Dendritic cell treated with granulocyte-macrophage colony-stimulating factor and Interleukin-4, amounts not matched to agents 40 ng/mL and 50 ng/mL, for 4 days (primary cell): ENCODE results near the gene SYNPR.

Experiments
- H3K27ac Mint-ChIP-seq: one replicate; pipeline ENCODE4 v1.8.0; 2022; ENCODE audit warnings: mild to moderate bottlenecking, mixed read lengths
- H3K27me3 Mint-ChIP-seq: one replicate; pipeline ENCODE4 v1.8.0; 2022; ENCODE audit warnings: mild to moderate bottlenecking, mixed read lengths
- H3K36me3 Mint-ChIP-seq: one replicate; pipeline ENCODE4 v1.8.0; 2022; ENCODE audit warnings: low read depth, mixed read lengths
- H3K4me1 Mint-ChIP-seq: one replicate; pipeline ENCODE4 v1.8.0; 2022; ENCODE audit warnings: low read depth, mixed read lengths
- H3K4me3 Mint-ChIP-seq: one replicate; pipeline ENCODE4 v1.8.0; 2022; ENCODE audit warnings: mild to moderate bottlenecking, moderate library complexity, mixed read lengths
- H3K9me3 Mint-ChIP-seq: one replicate; pipeline ENCODE4 v1.8.0; 2022; ENCODE audit warnings: mixed read lengths
- intact Hi-C: fragments of 100-400 bp; cut with micrococcal nuclease; formaldehyde crosslinking; loops from one replicate; pipeline ENCODE4 v1.15.0; 2022

The SYNPR gene

GRCh38 chr3:63438826-63439371 is 160.8 kb downstream of the SYNPR start:
- Mint-ChIP-seq H3K36me3 (no peaks in the 10 kb centered on the region), H3K9me3 (no peaks in the 10 kb centered on the region), H3K27me3 (no peaks in the 10 kb centered on the region), H3K27ac (no peak overlapping the region), H3K4me1 (no peaks in the 10 kb centered on the region), H3K4me3 (no peak overlapping the region)
- intact Hi-C loops = no loop called here

GRCh38 chr3:63441262-63441661 is 163.2 kb downstream of the SYNPR start:
- no peak overlapping the region for H3K27ac Mint-ChIP-seq
- H3K27me3 Mint-ChIP-seq = no peaks in the 10 kb centered on the region
- no peaks in the 10 kb centered on the region for H3K4me1 Mint-ChIP-seq
- H3K9me3 Mint-ChIP-seq = no peaks in the 10 kb centered on the region
- no peaks in the 10 kb centered on the region for H3K36me3 Mint-ChIP-seq
- H3K4me3 Mint-ChIP-seq = no peak overlapping the region
- intact Hi-C loops = no loop called here

GRCh38 chr3:63442918-63443317 is 164.8 kb downstream of the SYNPR start:
- H3K4me3 Mint-ChIP-seq = no peak overlapping the region
- H3K4me1 Mint-ChIP-seq = no peaks in the 10 kb centered on the region
- intact Hi-C loops = no loop called here
- no peaks in the 10 kb centered on the region for H3K27me3 Mint-ChIP-seq
- H3K27ac Mint-ChIP-seq = no peak overlapping the region
- H3K36me3 Mint-ChIP-seq = no peaks in the 10 kb centered on the region
- H3K9me3 Mint-ChIP-seq = no peaks in the 10 kb centered on the region

GRCh38 chr3:63450023-63450422 is 171.9 kb downstream of the SYNPR start:
- Mint-ChIP-seq H3K4me1 (no peaks in the 10 kb centered on the region), H3K27me3 (no peaks in the 10 kb centered on the region), H3K36me3 (no peaks in the 10 kb centered on the region), H3K9me3 (no peaks in the 10 kb centered on the region), H3K4me3 (no peak overlapping the region), H3K27ac (no peak overlapping the region)
- intact Hi-C loops = no loop called here

- H3K9me3 Mint-ChIP-seq = no peaks in the 10 kb centered on the region
- H3K36me3 Mint-ChIP-seq = no peaks in the 10 kb centered on the region
- no peak overlapping the region for H3K4me3 Mint-ChIP-seq
- intact Hi-C loops = no loop called here
- no peaks in the 10 kb centered on the region for H3K27me3 Mint-ChIP-seq
- H3K4me1 Mint-ChIP-seq = no peaks in the 10 kb centered on the region
- H3K27ac Mint-ChIP-seq = no peak overlapping the region
Observed at GRCh38 chr3:63450634-63451363, 172.7 kb downstream of the SYNPR start.

GRCh38 chr3:63456901-63457300 is 178.8 kb downstream of the SYNPR start:
- Mint-ChIP-seq H3K9me3 (no peaks in the 10 kb centered on the region), H3K27ac (no peak overlapping the region), H3K4me1 (no peaks in the 10 kb centered on the region), H3K27me3 (no peaks in the 10 kb centered on the region), H3K36me3 (no peaks in the 10 kb centered on the region), H3K4me3 (no peak overlapping the region)
- intact Hi-C loops = no loop called here

- Mint-ChIP-seq H3K36me3 (no peaks in the 10 kb centered on the region), H3K9me3 (no peaks in the 10 kb centered on the region), H3K4me1 (no peaks in the 10 kb centered on the region), H3K27ac (no peak overlapping the region), H3K4me3 (no peak overlapping the region), H3K27me3 (no peaks in the 10 kb centered on the region)
- intact Hi-C loops = no loop called here
Observed at GRCh38 chr3:63458405-63458804, 180.3 kb downstream of the SYNPR start.

GRCh38 chr3:63462732-63463131 is 184.6 kb downstream of the SYNPR start:
- Mint-ChIP-seq H3K4me3 (no peak overlapping the region), H3K36me3 (no peaks in the 10 kb centered on the region), H3K4me1 (no peaks in the 10 kb centered on the region), H3K27me3 (no peaks in the 10 kb centered on the region), H3K27ac (no peak overlapping the region), H3K9me3 (no peaks in the 10 kb centered on the region)
- intact Hi-C loops = no loop called here

GRCh38 chr3:63467392-63467791 is 189.3 kb downstream of the SYNPR start:
- Mint-ChIP-seq H3K9me3 (no peaks in the 10 kb centered on the region), H3K36me3 (no peaks in the 10 kb centered on the region), H3K27ac (no peak overlapping the region), H3K27me3 (no peaks in the 10 kb centered on the region), H3K4me3 (no peak overlapping the region), H3K4me1 (no peaks in the 10 kb centered on the region)
- intact Hi-C loops = no loop called here

GRCh38 chr3:63470745-63471144 is 192.6 kb downstream of the SYNPR start:
- H3K4me3 Mint-ChIP-seq = no peak overlapping the region
- peaks cover 5% of the 10 kb centered on the region for H3K9me3 Mint-ChIP-seq
- H3K36me3 Mint-ChIP-seq = no peaks in the 10 kb centered on the region
- no peaks in the 10 kb centered on the region for H3K27me3 Mint-ChIP-seq
- intact Hi-C loops = no loop called here
- no peaks in the 10 kb centered on the region for H3K4me1 Mint-ChIP-seq
- H3K27ac Mint-ChIP-seq = no peak overlapping the region

GRCh38 chr3:63471781-63472180 is 193.7 kb downstream of the SYNPR start:
- intact Hi-C loops = no loop called here
- H3K4me3 Mint-ChIP-seq = no peak overlapping the region

GRCh38 chr3:63473641-63474166 is 195.6 kb downstream of the SYNPR start:
- Mint-ChIP-seq H3K4me1 (no peaks in the 10 kb centered on the region), H3K9me3 (peaks cover 18% of the 10 kb centered on the region), H3K4me3 (no peak overlapping the region)

More at GRCh38 chr3:63471781-63472180, 193.7 kb downstream of the SYNPR start:
- H3K27ac Mint-ChIP-seq = no peak overlapping the region
- H3K4me1 Mint-ChIP-seq = no peaks in the 10 kb centered on the region
- H3K36me3 Mint-ChIP-seq = no peaks in the 10 kb centered on the region
- H3K27me3 Mint-ChIP-seq = no peaks in the 10 kb centered on the region
- H3K9me3 Mint-ChIP-seq = peaks cover 12% of the 10 kb centered on the region

GRCh38 chr3:63474828-63475518 is 196.9 kb downstream of the SYNPR start:
- no peak overlapping the region for H3K4me3 Mint-ChIP-seq

More at GRCh38 chr3:63473641-63474166, 195.6 kb downstream of the SYNPR start:
- H3K27ac Mint-ChIP-seq = no peak overlapping the region
- no peaks in the 10 kb centered on the region for H3K27me3 Mint-ChIP-seq
- intact Hi-C loops = no loop called here
- H3K36me3 Mint-ChIP-seq = no peaks in the 10 kb centered on the region

GRCh38 chr3:63477494-63478129 is 199.5 kb downstream of the SYNPR start:
- H3K4me3 Mint-ChIP-seq = no peak overlapping the region
- no peak overlapping the region for H3K27ac Mint-ChIP-seq
- H3K36me3 Mint-ChIP-seq = no peaks in the 10 kb centered on the region
- intact Hi-C loops = no loop called here
- H3K4me1 Mint-ChIP-seq = no peaks in the 10 kb centered on the region
- no peaks in the 10 kb centered on the region for H3K27me3 Mint-ChIP-seq
- peaks cover 17% of the 10 kb centered on the region for H3K9me3 Mint-ChIP-seq

More at GRCh38 chr3:63474828-63475518, 196.9 kb downstream of the SYNPR start:
- intact Hi-C loops = no loop called here
- peaks cover 18% of the 10 kb centered on the region for H3K9me3 Mint-ChIP-seq
- H3K27ac Mint-ChIP-seq = no peak overlapping the region
- no peaks in the 10 kb centered on the region for H3K27me3 Mint-ChIP-seq
- no peaks in the 10 kb centered on the region for H3K4me1 Mint-ChIP-seq
- no peaks in the 10 kb centered on the region for H3K36me3 Mint-ChIP-seq
